ENCODE measurements around the gene KAT8. TPM values are rescaled to one million over a fixed set of nuclear protein-coding genes. Genes with fewer than 3 reads are reported as not detected.
A peak's percentile ranks its signal among the peaks of the same experiment; 100 is the strongest.

The KAT8 gene
- total and polyA plus RNA-seq, 2 of the 13 experiments (the other 11 are each of a cell fraction or from before 2014, with no cell fraction given), result 79.0 to 84.2 TPM

DNA sequence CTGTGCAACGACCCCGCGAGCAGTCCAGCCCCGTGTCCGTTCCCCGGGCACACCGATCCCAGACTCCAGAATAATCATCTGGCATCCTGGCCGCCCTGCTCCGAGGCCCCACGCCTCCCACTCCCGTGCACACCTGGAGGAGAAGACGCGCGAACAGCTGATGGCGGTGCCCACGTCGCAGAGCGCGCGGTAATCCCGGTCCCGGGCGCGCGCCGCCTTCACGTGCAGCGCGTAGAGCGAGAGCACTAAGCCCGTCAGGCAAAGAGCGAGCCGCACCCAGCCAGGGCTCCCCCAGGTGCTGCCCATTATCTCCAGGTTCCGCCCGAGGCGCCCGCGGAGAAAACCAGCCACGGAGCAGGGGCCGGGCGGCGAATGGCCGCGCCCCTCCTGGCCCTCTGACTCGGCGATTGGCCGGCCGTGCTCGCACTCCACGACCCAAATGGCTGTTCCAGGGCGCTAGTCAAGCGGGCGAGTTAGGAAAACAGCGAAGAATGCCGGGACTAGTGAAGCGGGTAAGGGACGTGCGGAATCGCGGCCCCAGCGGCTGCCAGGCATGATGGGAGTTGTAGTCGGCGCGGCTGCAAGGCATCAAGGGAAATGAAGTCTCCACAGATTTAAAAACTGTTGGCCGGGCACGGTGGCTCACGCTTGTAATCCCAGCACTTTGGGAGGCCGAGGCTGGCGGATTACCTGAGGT is 22.9 kb upstream of the KAT8 start, which contains the start of gene VKORC1 (continued):
- TF ChIP-seq ZNF724P (CRISPR knock-in tag; IDR thresholded peaks at IDR 0.05; ENCODE audit: borderline replicate concordance) (no peak; the same call in 1 of the 2 replicates), GABPA (IDR thresholded peaks at IDR 0.05; ENCODE audit: low read depth, low read length) (peak; percentile 59), GABPA (CRISPR knock-in tag; IDR thresholded peaks at IDR 0.05; ENCODE audit: low read depth) (peak; percentile 87), NFE2L2 (IDR thresholded peaks at IDR 0.05; ENCODE audit: low read length) (no peak), SP2 (CRISPR knock-in tag; IDR thresholded peaks at IDR 0.05) (peak; percentile 80), SMYD3 (CRISPR knock-in tag; IDR thresholded peaks at IDR 0.05) (no peak), GZF1 (CRISPR knock-in tag; IDR thresholded peaks at IDR 0.05) (no peak; the same call in 1 of the 2 replicates), ZKSCAN5 (CRISPR knock-in tag; IDR thresholded peaks at IDR 0.05) (0 out of 2 replicates have a peak, but pooled peaks have one; percentile 1), KDM4B (CRISPR knock-in tag; IDR thresholded peaks at IDR 0.05) (0 out of 2 replicates have a peak, but pooled peaks have one; percentile 58), DR1 (CRISPR knock-in tag; IDR thresholded peaks at IDR 0.05) (peak; percentile 97), YEATS4 (CRISPR knock-in tag; IDR thresholded peaks at IDR 0.05; ENCODE audit: borderline replicate concordance) (peak; percentile 94), SPEN (CRISPR knock-in tag; IDR thresholded peaks at IDR 0.05; ENCODE audit: low read depth) (peak; percentile 91), ZSCAN31 (CRISPR knock-in tag; IDR thresholded peaks at IDR 0.05; ENCODE audit: low read depth) (peak; percentile 93; the same call in 1 of the 2 replicates), SNAI1 (CRISPR knock-in tag; IDR thresholded peaks at IDR 0.05; ENCODE audit: borderline replicate concordance) (peak; percentile 91), SSRP1 (CRISPR knock-in tag; IDR thresholded peaks at IDR 0.05) (peak; percentile 90), ZC3H13 (CRISPR knock-in tag; IDR thresholded peaks at IDR 0.05) (peak; percentile 93), FOXO1 (CRISPR knock-in tag; IDR thresholded peaks at IDR 0.05) (peak; percentile 36; the same call in 1 of the 2 replicates), ZIK1 (CRISPR knock-in tag; IDR thresholded peaks at IDR 0.05; ENCODE audit: borderline replicate concordance, low read depth) (no peak), ELF1 (CRISPR knock-in tag; IDR thresholded peaks at IDR 0.05) (peak; percentile 86), ZNF878 (CRISPR knock-in tag; IDR thresholded peaks at IDR 0.05) (no peak; the same call in 1 of the 2 replicates)
- TF ChIP-seq, protein P1, sequence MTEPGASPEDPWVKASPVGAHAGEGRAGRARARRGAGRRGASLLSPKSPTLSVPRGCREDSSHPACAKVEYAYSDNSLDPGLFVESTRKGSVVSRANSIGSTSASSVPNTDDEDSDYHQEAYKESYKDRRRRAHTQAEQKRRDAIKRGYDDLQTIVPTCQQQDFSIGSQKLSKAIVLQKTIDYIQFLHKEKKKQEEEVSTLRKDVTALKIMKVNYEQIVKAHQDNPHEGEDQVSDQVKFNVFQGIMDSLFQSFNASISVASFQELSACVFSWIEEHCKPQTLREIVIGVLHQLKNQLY (CRISPR knock-in tag; IDR thresholded peaks at IDR 0.05), result no peak
- TF ChIP-seq, protein P2, sequence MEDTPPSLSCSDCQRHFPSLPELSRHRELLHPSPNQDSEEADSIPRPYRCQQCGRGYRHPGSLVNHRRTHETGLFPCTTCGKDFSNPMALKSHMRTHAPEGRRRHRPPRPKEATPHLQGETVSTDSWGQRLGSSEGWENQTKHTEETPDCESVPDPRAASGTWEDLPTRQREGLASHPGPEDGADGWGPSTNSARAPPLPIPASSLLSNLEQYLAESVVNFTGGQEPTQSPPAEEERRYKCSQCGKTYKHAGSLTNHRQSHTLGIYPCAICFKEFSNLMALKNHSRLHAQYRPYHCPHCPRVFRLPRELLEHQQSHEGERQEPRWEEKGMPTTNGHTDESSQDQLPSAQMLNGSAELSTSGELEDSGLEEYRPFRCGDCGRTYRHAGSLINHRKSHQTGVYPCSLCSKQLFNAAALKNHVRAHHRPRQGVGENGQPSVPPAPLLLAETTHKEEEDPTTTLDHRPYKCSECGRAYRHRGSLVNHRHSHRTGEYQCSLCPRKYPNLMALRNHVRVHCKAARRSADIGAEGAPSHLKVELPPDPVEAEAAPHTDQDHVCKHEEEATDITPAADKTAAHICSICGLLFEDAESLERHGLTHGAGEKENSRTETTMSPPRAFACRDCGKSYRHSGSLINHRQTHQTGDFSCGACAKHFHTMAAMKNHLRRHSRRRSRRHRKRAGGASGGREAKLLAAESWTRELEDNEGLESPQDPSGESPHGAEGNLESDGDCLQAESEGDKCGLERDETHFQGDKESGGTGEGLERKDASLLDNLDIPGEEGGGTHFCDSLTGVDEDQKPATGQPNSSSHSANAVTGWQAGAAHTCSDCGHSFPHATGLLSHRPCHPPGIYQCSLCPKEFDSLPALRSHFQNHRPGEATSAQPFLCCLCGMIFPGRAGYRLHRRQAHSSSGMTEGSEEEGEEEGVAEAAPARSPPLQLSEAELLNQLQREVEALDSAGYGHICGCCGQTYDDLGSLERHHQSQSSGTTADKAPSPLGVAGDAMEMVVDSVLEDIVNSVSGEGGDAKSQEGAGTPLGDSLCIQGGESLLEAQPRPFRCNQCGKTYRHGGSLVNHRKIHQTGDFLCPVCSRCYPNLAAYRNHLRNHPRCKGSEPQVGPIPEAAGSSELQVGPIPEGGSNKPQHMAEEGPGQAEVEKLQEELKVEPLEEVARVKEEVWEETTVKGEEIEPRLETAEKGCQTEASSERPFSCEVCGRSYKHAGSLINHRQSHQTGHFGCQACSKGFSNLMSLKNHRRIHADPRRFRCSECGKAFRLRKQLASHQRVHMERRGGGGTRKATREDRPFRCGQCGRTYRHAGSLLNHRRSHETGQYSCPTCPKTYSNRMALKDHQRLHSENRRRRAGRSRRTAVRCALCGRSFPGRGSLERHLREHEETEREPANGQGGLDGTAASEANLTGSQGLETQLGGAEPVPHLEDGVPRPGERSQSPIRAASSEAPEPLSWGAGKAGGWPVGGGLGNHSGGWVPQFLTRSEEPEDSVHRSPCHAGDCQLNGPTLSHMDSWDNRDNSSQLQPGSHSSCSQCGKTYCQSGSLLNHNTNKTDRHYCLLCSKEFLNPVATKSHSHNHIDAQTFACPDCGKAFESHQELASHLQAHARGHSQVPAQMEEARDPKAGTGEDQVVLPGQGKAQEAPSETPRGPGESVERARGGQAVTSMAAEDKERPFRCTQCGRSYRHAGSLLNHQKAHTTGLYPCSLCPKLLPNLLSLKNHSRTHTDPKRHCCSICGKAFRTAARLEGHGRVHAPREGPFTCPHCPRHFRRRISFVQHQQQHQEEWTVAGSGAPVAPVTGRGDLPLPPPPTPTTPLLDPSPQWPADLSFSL (CRISPR knock-in tag; IDR thresholded peaks at IDR 0.05), result no peak
- TF ChIP-seq, protein P3, sequence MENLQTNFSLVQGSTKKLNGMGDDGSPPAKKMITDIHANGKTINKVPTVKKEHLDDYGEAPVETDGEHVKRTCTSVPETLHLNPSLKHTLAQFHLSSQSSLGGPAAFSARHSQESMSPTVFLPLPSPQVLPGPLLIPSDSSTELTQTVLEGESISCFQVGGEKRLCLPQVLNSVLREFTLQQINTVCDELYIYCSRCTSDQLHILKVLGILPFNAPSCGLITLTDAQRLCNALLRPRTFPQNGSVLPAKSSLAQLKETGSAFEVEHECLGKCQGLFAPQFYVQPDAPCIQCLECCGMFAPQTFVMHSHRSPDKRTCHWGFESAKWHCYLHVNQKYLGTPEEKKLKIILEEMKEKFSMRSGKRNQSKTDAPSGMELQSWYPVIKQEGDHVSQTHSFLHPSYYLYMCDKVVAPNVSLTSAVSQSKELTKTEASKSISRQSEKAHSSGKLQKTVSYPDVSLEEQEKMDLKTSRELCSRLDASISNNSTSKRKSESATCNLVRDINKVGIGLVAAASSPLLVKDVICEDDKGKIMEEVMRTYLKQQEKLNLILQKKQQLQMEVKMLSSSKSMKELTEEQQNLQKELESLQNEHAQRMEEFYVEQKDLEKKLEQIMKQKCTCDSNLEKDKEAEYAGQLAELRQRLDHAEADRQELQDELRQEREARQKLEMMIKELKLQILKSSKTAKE (CRISPR knock-in tag; IDR thresholded peaks at IDR 0.05; ENCODE audit: borderline replicate concordance), result peak; percentile 58; the same call in 1 of the 2 replicates

All from HepG2 (cell line).